A549 (cell line): ENCODE results near the gene BDNF.

Source experiments
- CTCF ChIP-seq: fragments of >200 bp; sonication (Bioruptor Twin); formaldehyde crosslinking; IDR thresholded peaks from 3 replicates; pipeline ENCODE4 v1.5.1; 2016
- HEYL ChIP-seq: fragments of 250-450 bp; sonication (Bioruptor Pico); IDR thresholded peaks from 2 replicates; pipeline ENCODE4 v1.8.0; 2021; ENCODE audit warnings: mild to moderate bottlenecking, moderate library complexity
- POLR2A ChIP-seq: IDR thresholded peaks from 2 replicates; pipeline ENCODE4 v1.6.1; 2012; ENCODE audit warnings: mild to moderate bottlenecking, low read length

- TF ChIP-seq CTCF (no peak), POLR2A (no peak), HEYL (CRISPR knock-in tag) (no peak)
These were observed 48.5 kb downstream of the BDNF start for GRCh38 chr11:27651711-27652110.
